OCI-LY7 (cell line): ENCODE measurements around the gene FAM171A1.
A peak's percentile ranks its signal among the peaks of the same experiment; 100 is the strongest.

ENCODE experiments used
- CTCF ChIP-seq: fragments of 200-600 bp; sonication (generic); conservative IDR thresholded peaks from 2 replicates; pipeline ENCODE4 v1.5.1; 2014; ENCODE audit warnings: mild to moderate bottlenecking, antibody characterized with exemption, low read length, moderate library complexity, mixed read lengths
- EZH2phosphoT487 ChIP-seq: fragments of 200-600 bp; sonication (generic); IDR thresholded peaks from 2 replicates; pipeline ENCODE4 v1.6.1; 2018; ENCODE audit warnings: low read depth, borderline replicate concordance, mild to moderate bottlenecking, mixed run types, antibody characterized with exemption, low read length, moderate library complexity, mixed read lengths

- TF ChIP-seq CTCF: 0 out of 2 replicates have a peak, but pooled peaks have one; percentile 19
- TF ChIP-seq EZH2phosphoT487: no peak
Observed at GRCh38 chr10:15168291-15168785, 202.8 kb downstream of the FAM171A1 start, which contains the start of gene NMT2.
